ENCODE data around the gene REXO1. TPM values are rescaled to one million over a fixed set of nuclear protein-coding genes. Genes with fewer than 3 reads are reported as not detected.

Gene REXO1
- total and polyA plus RNA-seq, 2 of the 8 experiments (the other 6 are each of a cell fraction or from before 2014, with no cell fraction given) = 42.4 to 44.3 TPM

DNA sequence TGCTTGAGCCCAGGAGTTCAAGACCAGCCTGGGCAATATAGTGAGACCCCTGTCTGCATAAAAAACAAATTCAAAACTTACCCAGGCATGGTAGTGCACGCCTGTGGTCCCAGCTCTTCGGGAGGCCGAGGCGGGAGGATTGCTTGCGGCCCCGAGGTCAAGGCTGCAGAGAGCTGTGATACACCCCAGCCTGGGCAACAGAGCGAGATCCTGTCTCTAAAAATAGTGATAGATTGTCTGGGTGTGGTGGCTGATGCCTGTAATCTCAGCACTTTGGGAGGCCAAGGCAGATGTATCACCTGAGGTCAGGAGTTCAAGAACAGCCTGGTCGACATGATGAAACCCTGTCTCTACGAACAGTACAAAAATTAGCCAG is 19.1 kb upstream of the REXO1 start:
- no peak overlapping the region for H3K9ac ChIP-seq (replicated peaks in 1 of 4; ENCODE audit: extremely low read depth in 1 of 4, low read depth in 3 of 4, low read length in 3 of 4)
- H4K20me1 ChIP-seq (replicated peaks in 1 of 2; ENCODE audit: control insufficient read depth in 1 of 2, insufficient read depth in 2 of 2, low read length in 2 of 2) = peaks cover 2 to 8% of the 10 kb centered on the region in 2 experiments
- H4K5ac ChIP-seq (ENCODE audit: insufficient read length, low read depth, low read length) = no peak overlapping the region
- no peak overlapping the region for H4K91ac ChIP-seq (replicated peaks; ENCODE audit: insufficient read length, low read length)
- H3K23ac ChIP-seq (ENCODE audit: insufficient read length) = no peak overlapping the region
- no peak overlapping the region for H3K56ac ChIP-seq (replicated peaks; ENCODE audit: insufficient read length, low read depth, low read length)
- no peaks in the 10 kb centered on the region for H3K9me3 ChIP-seq (ENCODE audit: insufficient read depth in 2 of 2, low read depth in 1 of 2, low read length in 1 of 2)
- H3K4me3 ChIP-seq (ENCODE audit: extremely low read depth in 1 of 4, insufficient read depth in 2 of 4, low read depth in 3 of 4, low read length in 4 of 4) = no peak overlapping the region
- no peak overlapping the region for H3K14ac ChIP-seq (ENCODE audit: insufficient read length)
- no peak overlapping the region for H3K4ac ChIP-seq (replicated peaks; ENCODE audit: insufficient read length, low read depth, low read length)
- FAIRE-seq (no peak), DNase-seq (ENCODE audit: low read depth in 1 of 2, low spot score in 2 of 2) (no peak)
- CTCF ChIA-PET (ENCODE audit: partially characterized antibody) = interaction anchor here (0.5 to 2.2 kb wide), 6 partner anchors 9 to 412 kb away, joined by 3 to 9 read pairs (median 3); no protein-coding TSS in a partner anchor
- no peak overlapping the region for H2BK12ac ChIP-seq (ENCODE audit: low read depth, low read length)
- H3K27me3 ChIP-seq (replicated peaks in 1 of 4; ENCODE audit: control insufficient read depth in 3 of 4, extremely low read depth in 1 of 4, insufficient read depth in 3 of 4, low read length in 3 of 4) = 0 out of 7 replicates have a peak, but pooled peaks cover 0 to 2% (median 0%) of the 10 kb centered on the region in 4 experiments
- H3K23me2 ChIP-seq (ENCODE audit: low read depth, low read length) = no peaks in the 10 kb centered on the region; the same call in 1 of the 2 replicates
- POLR2A ChIA-PET (ENCODE audit: partially characterized antibody) = interaction anchor here (1.2 to 2.5 kb wide), 2 partner anchors 8 to 37 kb away, joined by 4 to 13 read pairs; no protein-coding TSS in a partner anchor
- H2BK5ac ChIP-seq (ENCODE audit: low read depth, low read length) = no peak overlapping the region
- H3K18ac ChIP-seq (ENCODE audit: extremely low read depth, low read length) = no peak overlapping the region
- H3K36me3 ChIP-seq (ENCODE audit: control insufficient read depth in 2 of 4, insufficient read depth in 4 of 4, low read length in 3 of 4) = no peaks in the 10 kb centered on the region
- peaks cover 2 to 3% of the 10 kb centered on the region in 2 experiments; a peak in 2 of 4 replicates for H3K79me2 ChIP-seq (ENCODE audit: control insufficient read depth in 1 of 2, insufficient read depth in 2 of 2, low read length in 2 of 2)
- peaks cover 0 to 8% (median 5%) of the 10 kb centered on the region in 4 experiments; a peak in 3 of 7 replicates for H3K4me1 ChIP-seq (replicated peaks in 1 of 4; ENCODE audit: control insufficient read depth in 3 of 4, insufficient read depth in 4 of 4, low read length in 3 of 4)
- no peak overlapping the region for H4K8ac ChIP-seq (ENCODE audit: extremely low read depth, insufficient read depth, low read length)
- 97% methylated on average over 9 of the region's 9 CpGs; no CpG with 5 or more reads in 1 of the 2 experiments for WGBS, 2 experiments (ENCODE audit: extremely low coverage in 1 of 2, insufficient coverage in 1 of 2, insufficient read length in 1 of 2, insufficient replicate concordance in 2 of 2, low coverage in 1 of 2, low lambda C conversion rate in 2 of 2, missing lambda C conversion rate in 1 of 2)
- H3K79me1 ChIP-seq (ENCODE audit: low read depth, low read length) = no peaks in the 10 kb centered on the region
- H2BK120ac ChIP-seq (replicated peaks; ENCODE audit: low read depth, low read length) = no peak overlapping the region
- H3K4me2 ChIP-seq (ENCODE audit: insufficient read depth in 1 of 2, low read depth in 2 of 2, low read length in 2 of 2) = no peak overlapping the region
- H2BK15ac ChIP-seq (ENCODE audit: low read length) = no peak overlapping the region
- no peak overlapping the region for H2BK20ac ChIP-seq (ENCODE audit: low read length)
- H3K27ac ChIP-seq (ENCODE audit: low read depth, low read length) = no peak overlapping the region
- no peak overlapping the region for H2AK5ac ChIP-seq (ENCODE audit: low read depth, low read length)
- H2AFZ ChIP-seq (ENCODE audit: low read length) = no peak overlapping the region
- TF ChIP-seq RXRA (IDR thresholded peaks at IDR 0.05; ENCODE audit: insufficient read depth, low read depth, low read length) (no peak), MAFK (IDR thresholded peaks at IDR 0.05; ENCODE audit: low read depth, low read length) (no peak), SIN3A (conservative IDR thresholded peaks at IDR 0.05 in 1 of 2, IDR thresholded peaks at IDR 0.05 in 1 of 2; ENCODE audit: low read depth in 1 of 2, low read length in 2 of 2) (no peak), ASH2L (IDR thresholded peaks at IDR 0.05; ENCODE audit: low read length) (no peak), TAF7 (optimal IDR thresholded peaks at IDR 0.05; ENCODE audit: borderline replicate concordance, low read depth, low read length) (no peak), EP300 (IDR thresholded peaks at IDR 0.05; ENCODE audit: borderline replicate concordance in 1 of 2, low read depth in 2 of 2, low read length in 2 of 2) (no peak), TEAD4 (IDR thresholded peaks at IDR 0.05; ENCODE audit: low read depth, low read length) (no peak), RNF2 (IDR thresholded peaks at IDR 0.05; ENCODE audit: borderline replicate concordance, low read depth, low read length, missing control alignments, poor library complexity, severe bottlenecking) (no peak), SP4 (IDR thresholded peaks at IDR 0.05; ENCODE audit: low read length) (no peak), GABPA (IDR thresholded peaks at IDR 0.05; ENCODE audit: borderline replicate concordance, insufficient read depth, low read length) (no peak), CBX5 (IDR thresholded peaks at IDR 0.05; ENCODE audit: low read depth, low read length) (no peak), SIRT6 (IDR thresholded peaks at IDR 0.05; ENCODE audit: low read length) (no peak)
- TF ChIP-seq, protein P1, sequence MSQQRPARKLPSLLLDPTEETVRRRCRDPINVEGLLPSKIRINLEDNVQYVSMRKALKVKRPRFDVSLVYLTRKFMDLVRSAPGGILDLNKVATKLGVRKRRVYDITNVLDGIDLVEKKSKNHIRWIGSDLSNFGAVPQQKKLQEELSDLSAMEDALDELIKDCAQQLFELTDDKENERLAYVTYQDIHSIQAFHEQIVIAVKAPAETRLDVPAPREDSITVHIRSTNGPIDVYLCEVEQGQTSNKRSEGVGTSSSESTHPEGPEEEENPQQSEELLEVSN (IDR thresholded peaks at IDR 0.05) = no peak

Measured in H1 (cell line).